ENCODE measurements around the gene GLDC. TPM values are rescaled to one million over a fixed set of nuclear protein-coding genes. Genes with fewer than 3 reads are reported as not detected.
"Not testable (repeated sequence)": the region's sequence is repeated elsewhere in the genome, so short reads cannot be mapped to it uniquely, and the experiment has no call there.

GLDC gene
- 1 to 10 TPM; 2.4 to 7.4 (median 4.8) TPM for total RNA-seq

DNA sequence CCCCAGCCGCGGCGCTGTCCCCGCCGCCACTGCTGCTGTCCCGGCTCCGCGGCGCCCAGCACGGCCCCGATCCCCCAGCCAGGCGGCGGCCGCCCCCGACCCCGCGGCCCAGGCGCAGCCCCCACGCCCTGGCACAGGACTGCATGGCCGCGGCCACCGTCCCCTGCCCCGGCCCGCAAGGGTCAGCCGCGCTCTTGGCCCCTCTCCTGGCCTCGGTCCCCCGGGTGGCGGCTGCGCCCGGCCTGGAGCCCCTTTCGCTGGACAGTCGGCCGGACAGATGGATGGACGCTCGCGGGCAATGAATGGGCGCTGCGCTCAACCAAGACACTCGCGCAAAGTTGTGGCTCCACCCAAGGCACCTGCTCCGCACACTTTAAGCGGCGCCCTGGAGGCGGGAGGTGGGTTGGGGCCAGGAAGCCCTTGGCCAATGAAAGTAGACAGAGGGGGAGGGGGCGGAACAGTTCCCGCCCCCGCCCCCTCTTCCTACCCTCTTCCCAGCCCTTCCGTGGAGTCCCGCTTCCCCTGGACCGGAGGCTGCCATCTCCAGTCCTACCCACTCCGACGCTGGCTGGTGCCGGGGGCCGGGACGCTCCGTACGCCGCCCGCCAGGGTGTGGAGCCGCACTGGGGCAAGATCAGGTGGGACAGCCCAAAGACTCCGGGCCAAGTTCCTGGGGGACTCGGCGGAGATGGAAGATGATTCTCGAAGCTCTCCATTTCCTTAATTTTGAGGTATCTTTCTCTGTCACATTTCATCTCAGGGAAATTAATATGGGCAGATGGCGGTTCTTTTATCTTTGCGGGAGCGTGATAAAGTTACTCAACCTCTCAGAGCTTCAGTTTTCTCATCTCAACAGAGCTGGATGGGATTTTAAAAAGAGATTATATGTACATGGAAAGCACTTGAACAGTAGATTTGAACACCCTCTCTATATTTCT, at the start of gene GLDC:
Gene GLDC, minus strand, starts transcription at position 375 of the 938 bp plus-strand sequence. Its CDS starts 230 bp downstream, at position 145.
- no peak for TF ChIP-seq POLR2AphosphoS5 (IDR thresholded peaks at IDR 0.05)
- no peak for TF ChIP-seq EP300 (IDR thresholded peaks at IDR 0.05)
- TF ChIP-seq POLR2A (IDR thresholded peaks at IDR 0.05): no peak
- TF ChIP-seq, protein P1, sequence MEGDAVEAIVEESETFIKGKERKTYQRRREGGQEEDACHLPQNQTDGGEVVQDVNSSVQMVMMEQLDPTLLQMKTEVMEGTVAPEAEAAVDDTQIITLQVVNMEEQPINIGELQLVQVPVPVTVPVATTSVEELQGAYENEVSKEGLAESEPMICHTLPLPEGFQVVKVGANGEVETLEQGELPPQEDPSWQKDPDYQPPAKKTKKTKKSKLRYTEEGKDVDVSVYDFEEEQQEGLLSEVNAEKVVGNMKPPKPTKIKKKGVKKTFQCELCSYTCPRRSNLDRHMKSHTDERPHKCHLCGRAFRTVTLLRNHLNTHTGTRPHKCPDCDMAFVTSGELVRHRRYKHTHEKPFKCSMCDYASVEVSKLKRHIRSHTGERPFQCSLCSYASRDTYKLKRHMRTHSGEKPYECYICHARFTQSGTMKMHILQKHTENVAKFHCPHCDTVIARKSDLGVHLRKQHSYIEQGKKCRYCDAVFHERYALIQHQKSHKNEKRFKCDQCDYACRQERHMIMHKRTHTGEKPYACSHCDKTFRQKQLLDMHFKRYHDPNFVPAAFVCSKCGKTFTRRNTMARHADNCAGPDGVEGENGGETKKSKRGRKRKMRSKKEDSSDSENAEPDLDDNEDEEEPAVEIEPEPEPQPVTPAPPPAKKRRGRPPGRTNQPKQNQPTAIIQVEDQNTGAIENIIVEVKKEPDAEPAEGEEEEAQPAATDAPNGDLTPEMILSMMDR (IDR thresholded peaks at IDR 0.05): no peak
- Histone ChIP-seq H3K4me1 (peaks cover 20% of the 10 kb centered on the region), H3K4me3 (peak within 1 kb of the TSS; percentile 52), H3K27ac (no peak within 1 kb of the TSS), H3K27me3 (peaks cover 61% of the 10 kb centered on the region), H3K36me3 (no peaks in the 10 kb centered on the region), H3K9me3 (no peaks in the 10 kb centered on the region)
- WGBS: 1% methylated on average over 15 of the region's 68 CpGs
- peak in 1 of 2 donors; percentile 60 for DNase-seq (ENCODE audit: low spot score in 2 of 2)

DNA sequence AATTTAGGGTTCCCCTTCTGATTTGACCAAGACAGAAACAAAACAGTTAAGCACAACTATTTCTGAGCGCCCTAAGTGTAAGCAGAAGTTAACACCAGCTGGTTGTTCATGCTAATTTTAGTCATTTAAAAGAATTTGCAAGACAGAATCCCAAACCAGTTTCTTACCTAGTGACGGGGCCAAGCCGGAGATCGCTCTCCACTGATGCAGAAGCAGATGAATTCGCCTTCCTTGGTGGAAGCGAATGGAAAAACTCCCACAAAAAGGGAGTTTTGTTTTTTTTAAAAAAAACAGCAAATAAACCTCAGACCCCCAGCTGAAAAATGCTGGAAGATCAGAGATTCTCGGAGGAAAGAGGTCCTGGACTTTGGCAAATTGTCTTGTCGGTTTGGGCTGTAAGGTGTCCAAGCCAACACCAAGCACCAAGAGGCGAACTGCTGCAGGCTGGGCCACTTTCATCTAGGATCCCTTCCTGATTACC, 47.4 kb upstream of the GLDC start:
- Histone ChIP-seq H3K4me1 (no peaks in the 10 kb centered on the region), H3K4me3 (no peak overlapping the region), H3K27ac (no peak overlapping the region), H3K27me3 (no peaks in the 10 kb centered on the region), H3K9me3 (no peaks in the 10 kb centered on the region), H3K36me3 (no peaks in the 10 kb centered on the region)
- no peak for DNase-seq (ENCODE audit: low spot score in 2 of 2)
- 76% methylated on average over 9 of the region's 9 CpGs for WGBS
- TF ChIP-seq, protein P1 (IDR thresholded peaks at IDR 0.05): no peak
- TF ChIP-seq POLR2AphosphoS5 (IDR thresholded peaks at IDR 0.05) (no peak), EP300 (IDR thresholded peaks at IDR 0.05) (no peak), POLR2A (IDR thresholded peaks at IDR 0.05) (no peak)

DNA sequence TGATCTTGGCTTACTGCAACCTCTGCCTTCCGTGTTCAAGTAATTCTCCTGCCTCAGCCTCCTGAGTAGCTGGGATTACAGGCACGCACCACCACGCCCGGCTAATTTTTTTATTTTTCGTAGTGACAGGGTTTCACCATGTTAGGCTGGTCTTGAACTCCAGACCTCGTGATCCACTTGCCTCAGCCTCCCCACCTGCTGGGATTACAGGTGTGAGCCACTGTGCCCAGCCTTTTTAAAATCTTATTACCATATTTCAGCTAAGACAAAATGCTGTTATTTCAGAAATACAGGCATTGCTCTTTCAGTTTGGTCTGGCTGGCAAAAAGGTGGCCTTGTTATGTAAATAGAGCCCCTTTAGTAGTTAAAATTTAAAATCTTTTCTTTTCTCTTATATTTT, 46.9 kb upstream of the GLDC start:
- 95% methylated on average over 6 of the region's 6 CpGs for WGBS
- H3K27me3 ChIP-seq: no peaks in the 10 kb centered on the region
- TF ChIP-seq POLR2A (IDR thresholded peaks at IDR 0.05) (no peak), EP300 (IDR thresholded peaks at IDR 0.05) (no peak), POLR2AphosphoS5 (IDR thresholded peaks at IDR 0.05) (no peak)
- TF ChIP-seq, protein P1 (IDR thresholded peaks at IDR 0.05): no peak
- no peaks in the 10 kb centered on the region for H3K36me3 ChIP-seq
- no peak overlapping the region for H3K4me3 ChIP-seq
- DNase-seq (ENCODE audit: low spot score in 2 of 2): no peak
- H3K4me1 ChIP-seq: no peaks in the 10 kb centered on the region
- no peaks in the 10 kb centered on the region for H3K9me3 ChIP-seq
- no peak overlapping the region for H3K27ac ChIP-seq

DNA sequence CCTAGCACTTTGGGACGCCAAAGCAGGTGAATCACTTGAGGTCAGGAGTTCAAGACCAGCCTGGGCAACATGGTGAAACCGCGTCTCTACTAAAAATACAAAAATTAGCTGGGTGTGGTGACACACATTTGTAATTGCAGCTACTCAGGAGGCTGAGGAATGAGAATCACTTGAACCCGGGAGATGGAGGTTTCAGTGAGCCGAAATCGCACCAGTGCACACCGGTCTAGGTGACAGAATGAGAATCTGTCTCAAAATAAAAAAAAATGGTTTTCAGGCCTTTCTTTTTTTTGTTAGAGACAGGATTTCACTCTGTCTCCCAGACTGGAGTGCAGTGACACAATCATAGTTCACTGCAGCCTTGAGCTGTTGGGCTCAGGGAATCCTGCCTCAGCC, 45.1 kb upstream of the GLDC start:
- not testable (repeated sequence) for H3K36me3 ChIP-seq; H3K27ac ChIP-seq; H3K4me3 ChIP-seq; H3K27me3 ChIP-seq; H3K9me3 ChIP-seq; H3K4me1 ChIP-seq; DNase-seq (ENCODE audit: low spot score in 2 of 2)
- 87% methylated on average over 7 of the region's 7 CpGs for WGBS

DNA sequence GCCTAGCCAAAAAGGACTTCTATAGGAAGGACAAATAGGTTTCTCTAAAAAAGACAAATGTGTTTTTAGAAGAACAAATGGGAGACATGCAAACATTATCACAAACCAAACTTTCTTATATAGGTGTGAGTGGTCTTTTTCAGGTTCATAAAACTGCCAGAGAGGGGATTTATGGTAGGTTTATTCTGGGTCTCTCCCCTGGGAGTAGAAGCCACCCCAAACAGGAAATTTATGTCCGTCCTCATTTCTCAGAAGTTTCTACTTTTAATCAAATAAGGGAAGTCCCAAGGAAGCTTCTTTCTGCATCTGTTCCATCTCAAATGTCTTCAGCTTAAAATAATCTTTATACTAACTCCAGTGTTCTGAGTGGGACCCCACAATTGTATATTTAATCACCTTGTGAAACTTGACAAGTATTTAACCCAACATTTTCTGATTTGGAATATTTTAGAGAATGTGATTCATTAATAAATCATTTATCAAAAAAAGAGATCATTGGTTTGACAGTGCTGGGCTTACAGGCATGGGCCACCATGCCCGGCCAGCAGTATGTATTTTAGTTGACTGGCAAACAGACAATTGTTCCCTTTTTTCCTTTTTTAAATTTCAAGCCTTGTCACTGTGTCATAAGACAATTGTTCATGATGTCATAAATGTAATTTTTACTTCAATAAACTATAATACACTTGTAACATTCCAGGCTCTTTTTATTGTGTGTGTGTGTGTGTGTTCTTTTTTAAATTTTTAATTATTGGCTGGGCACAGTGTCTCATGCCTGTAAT, 44.6 kb upstream of the GLDC start:
- TF ChIP-seq POLR2A (IDR thresholded peaks at IDR 0.05) (no peak), POLR2AphosphoS5 (IDR thresholded peaks at IDR 0.05) (no peak), EP300 (IDR thresholded peaks at IDR 0.05) (no peak)
- TF ChIP-seq, protein P1 (IDR thresholded peaks at IDR 0.05): no peak
- Histone ChIP-seq H3K9me3 (no peaks in the 10 kb centered on the region), H3K4me1 (peaks cover 6% of the 10 kb centered on the region), H3K36me3 (no peaks in the 10 kb centered on the region), H3K4me3 (no peak overlapping the region), H3K27me3 (no peaks in the 10 kb centered on the region), H3K27ac (no peak overlapping the region)
- no peak for DNase-seq (ENCODE audit: low spot score in 2 of 2)
- 58% methylated on average over 2 of the region's 2 CpGs for WGBS

Measured in suprapubic skin (tissue), 4 donors.